MG63 (cell line): ENCODE results near the gene TMEM163. TPM values are rescaled to one million over a fixed set of nuclear protein-coding genes. Genes with fewer than 3 reads are reported as not detected.
"Not testable (repeated sequence)": the region's sequence is repeated elsewhere in the genome, so short reads cannot be mapped to it uniquely, and the experiment has no call there.

Experiments
- DNase-seq: peaks from one replicate; pipeline ENCODE4 v3.0.0-alpha.2; 2020
- H3K27me3 ChIP-seq: fragments of 250-450 bp; sonication (Bioruptor Pico); 2 replicates; pipeline ENCODE4 v1.5.1; 2020; ENCODE audit warnings: mild to moderate bottlenecking, moderate library complexity
- H3K36me3 ChIP-seq: fragments of 250-450 bp; sonication (Bioruptor Pico); 2 replicates; pipeline ENCODE4 v1.5.1; 2020; ENCODE audit warnings: mild to moderate bottlenecking, moderate library complexity
- H3K4me3 ChIP-seq: fragments of 250-450 bp; sonication (Bioruptor Pico); 2 replicates; pipeline ENCODE4 v1.5.1; 2020; ENCODE audit warnings: mild to moderate bottlenecking, moderate library complexity
- H3K9me3 ChIP-seq: fragments of 250-450 bp; sonication (Bioruptor Pico); 2 replicates; pipeline ENCODE4 v1.5.1; 2020; ENCODE audit warnings: mild to moderate bottlenecking, moderate library complexity
- total RNA-seq: library from RNA; depleted of rRNA; stranded (reverse); fragments of >200 nt; shearing (Covaris generic); gene quantifications from 2 replicates; pipeline ENCODE4 v1.2.3, GENCODE V29; 2014; ENCODE audit warnings: low replicate concordance

Gene TMEM163
- total RNA-seq, 1 experiment from 2014 or later: not detected

DNA sequence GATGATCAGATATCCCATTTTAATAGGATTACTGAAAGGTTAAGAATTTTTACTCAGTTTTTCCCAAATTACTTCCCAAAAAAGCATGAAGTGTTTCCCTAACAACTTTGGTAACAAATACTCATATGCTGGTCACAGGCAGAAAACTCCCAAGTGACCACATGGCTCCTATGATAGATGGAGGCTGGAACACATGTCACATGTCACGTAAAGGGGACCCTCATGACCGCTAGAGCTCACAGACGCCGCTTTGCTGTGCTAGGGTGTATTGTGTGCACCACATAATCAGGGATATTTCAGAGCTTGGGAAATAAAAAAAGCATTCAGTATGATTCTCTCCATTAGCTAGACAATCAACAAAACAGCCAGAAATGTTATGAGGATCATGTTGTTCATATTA, 228.2 kb downstream of the TMEM163 start:
- Histone ChIP-seq H3K36me3 (no peaks in the 10 kb centered on the region), H3K4me3 (no peak overlapping the region), H3K27me3 (no peaks in the 10 kb centered on the region), H3K9me3 (no peaks in the 10 kb centered on the region)
- DNase-seq: no peak

DNA sequence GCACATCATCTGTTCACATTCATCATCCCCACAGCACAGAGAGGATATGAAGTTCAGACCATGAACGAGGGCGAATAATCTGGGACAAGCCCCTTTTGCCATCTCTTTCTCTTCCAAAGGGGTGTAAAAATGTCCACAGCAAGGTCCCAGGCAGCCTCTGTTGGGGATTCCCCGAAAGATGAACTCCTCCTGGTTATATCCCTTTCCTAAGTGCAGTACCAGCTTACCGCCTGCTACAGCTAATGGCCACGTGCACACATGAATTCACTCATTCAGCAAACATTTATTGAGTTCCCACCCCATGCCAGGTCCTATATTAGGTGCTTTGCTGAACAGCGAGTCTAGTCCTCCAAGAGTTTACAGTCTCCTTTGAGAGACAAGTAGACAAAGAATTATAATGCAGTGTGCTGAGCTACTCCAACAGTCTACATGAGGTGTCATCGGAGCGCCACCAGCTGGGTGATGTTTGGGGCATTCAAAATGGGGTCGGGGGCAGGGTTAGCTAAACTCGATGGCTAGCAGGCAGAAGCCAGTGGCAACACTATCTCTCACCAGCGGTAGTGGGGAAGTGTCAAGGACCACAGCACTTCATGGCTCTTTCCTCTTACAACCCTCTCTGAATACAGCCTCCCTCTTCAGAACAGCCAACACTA, 228.9 kb downstream of the TMEM163 start:
- no peak for DNase-seq
- H3K9me3 ChIP-seq: no peaks in the 10 kb centered on the region
- no peaks in the 10 kb centered on the region for H3K36me3 ChIP-seq
- no peaks in the 10 kb centered on the region for H3K27me3 ChIP-seq
- no peak overlapping the region for H3K4me3 ChIP-seq

DNA sequence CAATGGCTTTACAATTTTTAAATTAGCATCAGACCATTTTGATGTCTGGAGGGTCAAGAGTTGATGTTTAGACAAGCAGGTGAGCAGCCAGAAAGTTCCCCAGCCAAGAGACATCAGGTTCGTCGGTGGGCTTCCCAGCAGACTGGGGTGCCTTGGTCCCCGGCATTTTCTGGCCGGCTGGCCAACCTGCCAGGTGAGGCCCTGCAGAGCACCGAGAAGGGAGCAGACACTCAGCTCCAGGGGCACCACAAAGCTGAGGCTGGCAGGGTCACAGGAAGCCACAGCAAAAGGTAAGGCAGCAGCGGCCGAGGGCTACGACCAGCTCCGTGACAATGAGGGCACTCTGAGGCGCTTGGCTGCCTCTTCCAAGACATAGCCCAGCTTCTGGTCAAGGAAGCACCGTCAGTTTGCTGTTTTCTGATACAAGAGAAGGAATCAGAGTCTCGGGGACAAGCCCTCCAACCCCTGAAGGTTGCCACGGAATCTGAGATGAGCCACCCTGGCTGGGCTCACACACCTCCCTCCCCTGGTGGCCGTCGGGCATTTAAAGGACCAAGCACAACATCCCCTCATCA, 235.9 kb downstream of the TMEM163 start:
- no peaks in the 10 kb centered on the region for H3K9me3 ChIP-seq

DNA sequence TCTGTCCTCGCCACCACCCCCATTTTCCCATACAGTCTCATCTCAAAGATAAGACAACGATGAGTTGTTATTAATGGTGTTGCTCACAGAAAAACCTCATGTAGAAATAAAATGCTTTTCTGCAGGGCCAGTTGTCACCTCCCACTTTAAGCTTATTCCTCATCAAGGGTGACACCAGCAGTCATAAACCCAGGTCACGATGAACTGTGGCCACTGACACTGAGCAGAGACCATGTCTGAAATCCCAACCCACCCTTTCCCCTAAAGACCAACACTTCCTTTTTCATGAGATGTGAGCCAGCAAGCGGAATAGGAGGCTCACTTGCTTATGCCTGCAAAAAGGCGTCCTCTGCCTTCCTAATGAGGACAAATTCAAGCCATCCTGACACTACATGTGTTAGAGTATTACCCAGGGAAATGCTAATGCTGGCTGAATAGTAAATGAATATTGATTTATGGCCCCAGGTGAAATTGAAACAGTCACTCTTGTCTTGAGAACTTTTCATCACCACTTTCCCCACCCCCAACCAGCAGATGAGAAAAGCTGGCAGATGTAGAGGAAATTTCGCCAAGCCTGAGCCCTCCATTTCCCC, 236.6 kb downstream of the TMEM163 start:
- DNase-seq: no peak
- Histone ChIP-seq H3K27me3 (no peaks in the 10 kb centered on the region), H3K9me3 (no peaks in the 10 kb centered on the region), H3K4me3 (no peak overlapping the region), H3K36me3 (no peaks in the 10 kb centered on the region)

More for the DNA sequence above, 235.9 kb downstream of the TMEM163 start:
- no peak for DNase-seq
- H3K36me3 ChIP-seq: no peaks in the 10 kb centered on the region
- no peaks in the 10 kb centered on the region for H3K27me3 ChIP-seq
- no peak overlapping the region for H3K4me3 ChIP-seq

DNA sequence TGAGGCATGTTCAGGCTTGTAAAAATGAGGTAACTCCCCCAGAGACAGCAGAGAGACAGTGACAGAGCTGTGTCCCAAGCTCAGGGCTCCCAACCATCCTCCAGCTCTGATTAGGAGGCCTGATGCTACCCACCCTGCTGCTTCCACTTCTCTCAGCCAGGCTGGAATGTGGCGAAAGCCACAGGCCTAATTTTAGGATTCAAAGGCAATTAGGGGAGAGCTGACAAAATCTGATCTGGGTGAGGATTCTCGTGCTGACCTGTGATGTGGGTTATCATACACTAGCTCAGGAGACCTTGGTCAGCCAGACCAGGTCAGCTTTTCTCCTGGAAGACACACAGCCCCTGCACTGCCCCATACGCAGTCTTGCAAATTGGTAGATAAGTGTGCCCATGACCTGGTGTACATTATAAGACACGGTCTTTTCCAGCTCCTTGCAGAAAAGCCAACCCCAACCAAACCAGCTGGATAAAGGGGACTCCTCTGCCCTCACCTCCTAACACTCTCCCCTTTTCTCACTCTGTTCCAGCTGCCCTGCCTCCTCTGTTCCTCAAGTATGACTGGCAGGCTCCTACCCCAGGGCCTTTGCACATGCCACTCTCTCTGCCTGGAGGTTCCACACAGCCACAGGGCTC, 239.0 kb downstream of the TMEM163 start:
- no peaks in the 10 kb centered on the region for H3K9me3 ChIP-seq
- no peaks in the 10 kb centered on the region for H3K36me3 ChIP-seq
- H3K4me3 ChIP-seq: no peak overlapping the region
- no peak for DNase-seq
- H3K27me3 ChIP-seq: no peaks in the 10 kb centered on the region

DNA sequence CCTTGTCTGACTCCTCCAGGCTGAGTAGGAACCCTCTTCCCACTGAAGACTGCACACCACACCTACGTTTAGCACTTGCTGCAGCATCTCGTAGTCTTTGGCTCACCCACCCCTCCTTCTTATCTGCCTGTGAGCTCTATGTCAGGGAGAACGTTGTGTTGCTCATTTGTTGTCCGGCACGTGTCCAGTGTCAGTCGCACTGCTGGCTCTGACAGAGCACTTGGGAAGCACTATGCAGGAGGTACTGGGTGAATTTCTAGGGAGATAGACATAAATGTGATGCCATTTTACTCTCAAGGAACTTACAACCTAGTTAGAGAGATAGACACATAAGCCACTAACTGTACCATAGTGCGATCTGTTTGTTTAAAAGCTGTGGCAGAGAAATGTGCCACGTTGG, 241.8 kb downstream of the TMEM163 start:
- H3K4me3 ChIP-seq, H3K9me3 ChIP-seq, H3K27me3 ChIP-seq, H3K36me3 ChIP-seq, DNase-seq: not testable (repeated sequence)

DNA sequence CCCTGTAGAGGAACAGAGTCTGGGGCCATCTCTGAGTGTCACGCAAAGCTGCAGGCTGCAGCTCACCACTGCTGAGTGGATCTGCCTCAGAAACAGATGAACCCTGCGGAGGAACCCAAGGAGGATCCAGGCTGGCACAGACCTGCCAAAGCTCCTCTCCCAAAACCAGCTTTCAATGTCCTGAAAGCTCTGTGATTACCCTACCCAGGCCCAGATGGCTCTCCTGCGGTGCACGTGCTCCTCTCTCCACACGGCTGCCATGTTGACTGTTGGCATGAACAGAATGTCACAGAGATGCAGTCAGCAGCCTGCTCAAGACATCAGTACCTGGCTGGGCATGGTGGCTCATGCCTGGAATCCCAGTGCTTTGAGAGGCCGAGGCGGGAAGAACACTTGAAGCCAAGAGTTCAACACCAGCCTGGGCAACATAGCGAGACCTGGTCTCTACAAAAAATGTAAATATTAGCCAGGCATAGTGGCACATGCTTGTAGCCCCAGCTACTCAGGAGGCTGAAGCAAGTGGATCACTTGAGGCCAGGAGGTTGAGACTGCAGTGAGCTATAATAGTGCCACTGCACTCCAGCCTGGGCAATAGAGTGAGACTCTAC, 248.1 kb downstream of the TMEM163 start:
- H3K9me3 ChIP-seq: no peaks in the 10 kb centered on the region
- no peak for DNase-seq
- H3K36me3 ChIP-seq: no peaks in the 10 kb centered on the region; the same call in 1 of the 2 replicates
- no peaks in the 10 kb centered on the region for H3K27me3 ChIP-seq
- H3K4me3 ChIP-seq: no peak overlapping the region

DNA sequence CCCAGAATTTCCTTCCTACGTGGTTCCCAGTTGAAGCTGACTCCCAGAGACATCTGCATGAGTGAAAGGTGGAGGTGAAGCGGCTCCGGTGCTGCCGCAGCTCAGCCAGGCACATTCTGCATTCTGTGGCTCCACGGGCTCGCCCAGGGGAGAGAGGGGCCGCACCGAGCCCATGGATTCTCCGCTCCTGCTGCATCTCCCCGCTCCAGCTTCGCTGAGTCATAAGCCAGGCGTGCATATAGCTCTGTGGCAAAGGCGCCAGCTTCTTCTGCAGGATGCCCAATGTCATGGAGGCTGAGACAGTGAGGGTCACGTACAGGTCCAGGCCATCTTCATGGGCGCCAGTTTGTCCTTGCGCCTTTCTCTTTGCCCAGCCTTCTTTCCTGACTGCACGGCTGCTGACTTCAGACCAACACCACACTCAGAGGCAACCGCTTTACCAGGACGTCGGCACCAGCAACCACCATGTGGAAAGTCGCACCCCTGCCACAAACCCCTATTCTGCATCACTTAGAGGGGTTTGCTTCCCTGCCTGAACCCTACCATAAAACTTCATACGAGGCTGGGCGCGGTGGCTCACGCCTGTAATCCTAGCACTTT, 249.2 kb downstream of the TMEM163 start:
- H3K36me3 ChIP-seq: no peaks in the 10 kb centered on the region; the same call in 1 of the 2 replicates
- no peaks in the 10 kb centered on the region for H3K9me3 ChIP-seq
- no peaks in the 10 kb centered on the region for H3K27me3 ChIP-seq
- DNase-seq: no peak
- H3K4me3 ChIP-seq: no peak overlapping the region

DNA sequence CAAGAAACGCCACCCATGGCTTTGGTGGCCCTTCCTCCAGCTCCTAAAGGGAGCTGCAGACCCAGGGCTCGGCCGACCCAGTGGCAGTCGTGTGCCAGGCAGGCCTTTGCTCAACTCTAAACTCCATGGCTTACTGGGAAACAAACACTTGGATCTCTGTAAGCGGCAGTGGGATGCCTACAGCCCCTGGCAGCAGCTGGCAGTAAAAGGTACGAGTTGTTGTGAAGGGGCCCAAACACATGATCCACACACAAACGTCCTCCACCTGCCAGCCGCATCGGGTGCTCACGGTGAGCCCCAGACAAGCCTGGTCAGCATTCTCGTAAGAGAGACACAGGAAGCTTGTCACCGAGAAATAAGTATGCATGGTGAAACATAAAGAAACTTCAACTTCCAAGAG, 250.0 kb downstream of the TMEM163 start:
- H3K36me3 ChIP-seq: no peaks in the 10 kb centered on the region; the same call in 1 of the 2 replicates
- no peak for DNase-seq
- no peak overlapping the region for H3K4me3 ChIP-seq
- no peaks in the 10 kb centered on the region for H3K9me3 ChIP-seq
- H3K27me3 ChIP-seq: no peaks in the 10 kb centered on the region

DNA sequence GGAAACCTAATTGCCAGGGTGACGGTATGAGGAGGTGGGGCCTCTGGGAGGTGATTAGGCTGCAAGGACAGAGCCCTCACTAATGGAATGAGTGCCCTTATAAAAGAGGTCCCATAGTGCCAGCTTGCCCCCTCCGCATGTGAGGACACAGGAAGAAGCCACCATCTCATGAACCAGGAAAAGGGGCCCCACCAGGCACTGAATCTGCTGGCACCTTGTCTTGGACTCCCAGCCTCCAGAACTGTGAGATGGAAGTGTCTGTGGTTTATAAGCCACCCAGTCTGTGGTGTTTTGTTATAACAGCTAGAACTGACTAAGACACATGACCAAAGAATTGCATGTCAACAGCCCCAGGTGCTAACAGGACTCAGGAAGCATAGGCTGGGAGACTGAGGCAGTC, 250.6 kb downstream of the TMEM163 start:
- no peak for DNase-seq
- H3K4me3 ChIP-seq: no peak overlapping the region

DNA sequence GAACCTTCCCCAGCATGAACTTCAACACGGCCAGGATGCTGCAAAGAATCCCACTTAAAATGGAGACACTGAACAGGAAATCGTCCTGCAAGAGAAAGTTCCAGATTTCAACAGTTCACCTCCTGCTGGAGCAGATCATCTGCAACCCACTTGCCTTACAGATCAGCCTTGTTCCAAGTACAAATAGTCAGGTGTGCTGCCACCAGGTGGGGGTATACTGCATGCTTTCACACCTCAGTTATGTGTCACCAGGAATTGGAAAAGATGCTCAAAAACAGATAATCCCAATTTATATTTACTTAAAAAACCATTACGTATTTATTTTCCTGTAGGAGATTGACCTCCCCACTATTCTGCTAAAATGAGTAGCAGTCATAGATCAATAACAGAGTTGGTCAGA, 252.7 kb downstream of the TMEM163 start:
- no peaks in the 10 kb centered on the region for H3K27me3 ChIP-seq
- H3K36me3 ChIP-seq: no peaks in the 10 kb centered on the region
- no peak overlapping the region for H3K4me3 ChIP-seq
- no peaks in the 10 kb centered on the region for H3K9me3 ChIP-seq
- no peak for DNase-seq

More for the DNA sequence above, 250.6 kb downstream of the TMEM163 start:
- H3K36me3 ChIP-seq: no peaks in the 10 kb centered on the region; the same call in 1 of the 2 replicates
- H3K27me3 ChIP-seq: no peaks in the 10 kb centered on the region
- H3K9me3 ChIP-seq: no peaks in the 10 kb centered on the region

DNA sequence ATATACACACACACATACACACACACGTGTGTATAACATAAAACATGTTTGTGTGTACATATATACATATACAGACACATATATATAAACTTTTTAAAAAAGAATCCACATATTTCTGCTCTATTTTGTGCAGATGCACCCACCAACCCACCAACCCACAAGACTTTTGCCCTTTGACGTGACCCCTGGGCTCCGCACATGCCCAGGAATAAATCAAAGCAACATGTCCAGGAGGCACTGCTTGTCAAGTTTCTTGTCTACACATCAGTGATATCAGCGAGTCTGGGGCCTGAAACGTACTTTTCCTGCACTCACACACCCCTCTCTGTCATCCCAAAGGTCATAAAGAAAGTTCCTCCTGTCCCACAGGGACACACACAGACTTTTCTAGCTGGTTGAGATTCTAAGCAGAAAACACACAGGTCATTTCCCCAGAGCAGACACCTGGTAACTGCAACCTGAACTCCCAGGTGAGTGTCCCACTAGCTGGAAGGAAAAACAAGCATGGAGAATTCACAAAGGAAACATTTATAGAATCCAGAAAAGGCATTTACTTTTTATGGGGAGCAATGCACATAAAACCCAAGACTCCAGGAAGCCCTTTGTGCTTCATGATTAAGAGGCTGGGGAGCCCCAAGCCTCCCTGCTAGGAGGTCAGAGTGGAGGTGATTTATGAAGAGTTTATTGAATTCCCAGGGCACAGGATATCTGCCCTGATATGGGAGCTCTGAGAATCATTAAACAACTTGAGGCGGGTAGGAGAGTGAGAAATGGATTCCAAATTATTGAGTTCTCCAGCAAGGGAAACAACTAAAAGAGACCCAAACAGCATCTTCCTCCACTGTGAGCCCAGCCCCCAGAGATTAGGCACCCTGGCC, 253.3 kb downstream of the TMEM163 start:
- DNase-seq: no peak
- Histone ChIP-seq H3K4me3 (no peak overlapping the region), H3K9me3 (no peaks in the 10 kb centered on the region), H3K27me3 (no peaks in the 10 kb centered on the region), H3K36me3 (no peaks in the 10 kb centered on the region)

DNA sequence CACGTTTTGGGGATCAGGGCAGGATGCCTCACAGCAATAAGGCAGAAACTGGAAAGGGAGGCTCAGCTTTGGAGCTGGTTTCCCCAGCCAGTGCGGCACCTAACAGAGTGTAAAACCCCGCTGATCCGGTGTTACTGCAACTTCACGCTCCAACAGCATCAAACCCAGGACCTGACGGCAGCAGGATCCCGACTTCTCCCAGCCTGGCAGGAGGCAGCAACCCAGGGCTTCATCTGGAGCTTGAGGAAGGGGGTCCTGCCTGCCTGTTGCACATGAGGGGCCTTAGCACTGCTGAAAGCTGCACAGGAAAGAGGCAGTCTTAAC, 255.1 kb downstream of the TMEM163 start:
- no peaks in the 10 kb centered on the region for H3K9me3 ChIP-seq
- DNase-seq: no peak
- no peak overlapping the region for H3K4me3 ChIP-seq

DNA sequence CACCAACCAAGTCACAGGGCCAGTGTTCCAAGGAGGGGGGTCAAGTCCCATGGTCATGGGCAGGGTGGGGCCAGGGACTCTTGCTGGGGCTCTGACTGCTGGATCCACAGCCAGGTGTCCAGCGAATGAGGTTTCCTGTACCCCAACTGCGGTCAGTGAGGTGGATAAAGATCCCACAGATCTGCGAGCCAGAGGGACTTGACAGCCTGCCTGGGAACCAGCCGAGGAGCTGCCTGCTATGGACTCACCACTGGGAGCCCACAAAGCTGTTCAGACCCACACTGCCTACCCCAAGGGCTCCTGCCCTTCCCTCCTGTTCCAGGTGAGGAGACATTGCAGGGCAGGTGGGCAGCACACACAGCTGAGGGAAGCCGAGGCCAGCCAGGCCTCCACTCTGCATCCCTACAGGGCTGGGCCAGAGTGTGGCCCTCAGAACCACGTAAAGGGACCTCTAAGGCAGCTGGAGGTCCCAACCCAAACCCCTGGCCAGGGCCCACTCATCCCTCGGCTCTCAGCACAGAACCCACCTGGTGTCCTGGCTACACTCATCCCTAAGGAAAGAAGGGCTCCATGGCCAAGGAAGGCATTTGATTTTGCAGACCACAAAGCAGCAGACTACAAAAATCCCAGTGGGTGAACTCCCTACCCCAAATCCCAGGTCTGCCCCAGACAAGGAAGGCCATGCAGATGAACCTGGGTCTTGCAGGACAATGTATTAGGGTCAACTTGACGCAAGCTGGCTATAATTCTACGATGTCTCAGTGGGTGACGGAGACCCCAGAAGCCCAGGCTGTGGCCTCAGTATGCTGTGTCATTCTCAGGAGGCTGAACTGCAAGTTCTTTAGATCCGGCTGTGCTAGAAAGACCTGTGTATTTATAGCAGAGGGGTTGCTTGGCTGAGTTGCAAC, 255.8 kb downstream of the TMEM163 start:
- DNase-seq: no peak
- H3K36me3 ChIP-seq: no peaks in the 10 kb centered on the region
- no peak overlapping the region for H3K4me3 ChIP-seq
- H3K27me3 ChIP-seq: no peaks in the 10 kb centered on the region
- no peaks in the 10 kb centered on the region for H3K9me3 ChIP-seq

More for the DNA sequence above, 255.1 kb downstream of the TMEM163 start:
- H3K27me3 ChIP-seq: no peaks in the 10 kb centered on the region
- no peaks in the 10 kb centered on the region for H3K36me3 ChIP-seq

DNA sequence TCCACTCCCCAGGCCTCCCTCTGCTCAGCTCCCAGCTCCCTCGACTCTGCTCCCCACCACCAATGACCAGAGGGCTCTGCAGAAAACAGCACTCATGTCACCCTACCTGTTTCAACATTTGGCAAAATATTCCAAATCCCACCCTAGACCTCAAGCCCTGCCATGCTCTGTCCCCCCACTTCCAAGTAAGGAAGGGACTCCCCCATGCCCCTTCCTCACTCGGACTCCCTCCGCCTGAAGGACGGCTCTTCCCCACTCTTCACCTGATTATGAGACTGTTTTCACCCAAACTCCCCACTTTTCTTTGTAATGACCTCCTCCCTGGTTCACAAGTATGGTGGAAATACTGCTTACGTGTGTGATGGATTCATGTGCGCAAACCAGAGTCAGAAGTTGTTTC, 256.5 kb downstream of the TMEM163 start:
- Histone ChIP-seq H3K9me3 (no peaks in the 10 kb centered on the region), H3K36me3 (no peaks in the 10 kb centered on the region), H3K27me3 (no peaks in the 10 kb centered on the region), H3K4me3 (no peak overlapping the region)
- no peak for DNase-seq
